ENCODE measurements around the gene BRINP1. TPM values are rescaled to one million over a fixed set of nuclear protein-coding genes. Genes with fewer than 3 reads are reported as not detected.

Gene BRINP1
- polyA plus RNA-seq, 3 donors = not detected

DNA sequence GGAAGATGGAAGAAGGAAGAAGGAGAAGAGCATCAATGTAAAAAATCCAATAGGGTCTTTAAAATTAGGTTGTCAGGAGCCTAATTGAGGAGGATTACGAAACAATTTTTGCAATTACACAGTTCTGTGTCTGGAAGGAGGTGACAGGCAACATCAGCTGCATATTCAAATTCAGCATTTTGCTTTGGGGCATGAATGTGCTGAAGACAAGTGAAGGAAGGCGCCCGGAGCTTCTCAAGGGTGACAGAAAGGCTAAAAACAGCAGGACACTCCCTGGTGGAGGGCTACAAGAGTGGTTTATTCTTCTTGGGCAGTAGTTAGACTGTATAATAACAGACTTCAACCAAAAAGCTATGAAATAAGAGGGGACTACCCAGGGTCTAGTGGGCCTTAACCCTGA is 188.3 kb downstream of the BRINP1 start:
- Histone ChIP-seq H3K36me3 (replicated peaks in 1 of 2; ENCODE audit: control insufficient read depth in 1 of 2, insufficient read depth in 2 of 2, low read length in 2 of 2) (no peaks in the 10 kb centered on the region), H3K9ac (ENCODE audit: insufficient read depth, low read length, poor library complexity, severe bottlenecking) (no peak overlapping the region), H3K4me1 (ENCODE audit: control insufficient read depth in 1 of 2, insufficient read depth in 2 of 2, low read length in 2 of 2) (no peaks in the 10 kb centered on the region), H3K79me2 (ENCODE audit: insufficient read depth, low read length) (no peaks in the 10 kb centered on the region), H2AFZ (ENCODE audit: insufficient read depth, low read depth, low read length, poor library complexity, severe bottlenecking) (no peak overlapping the region), H3K9me3 (replicated peaks in 1 of 2; ENCODE audit: control insufficient read depth in 1 of 2, insufficient read depth in 1 of 2, low read length in 2 of 2) (peaks cover 1 to 3% of the 10 kb centered on the region in 2 donors), H3K27ac (ENCODE audit: low read depth in 1 of 2, low read length in 2 of 2) (no peak overlapping the region), H4K20me1 (ENCODE audit: insufficient read depth, low read length) (no peaks in the 10 kb centered on the region), H3K27me3 (ENCODE audit: control insufficient read depth in 2 of 2, insufficient read depth in 2 of 2, low read length in 2 of 2) (no peaks in the 10 kb centered on the region), H3K4me3 (replicated peaks in 1 of 3; ENCODE audit: low read depth in 2 of 3, low read length in 3 of 3) (no peak overlapping the region), H3K4me2 (replicated peaks; ENCODE audit: extremely low read depth, low read length, poor library complexity, severe bottlenecking) (no peak overlapping the region)
- no peak overlapping the region for H3K27ac Mint-ChIP-seq
- no peaks in the 10 kb centered on the region for H3K36me3 Mint-ChIP-seq
- no peaks in the 10 kb centered on the region for H3K27me3 Mint-ChIP-seq (ENCODE audit: low read depth in 3 of 3)
- H3K4me3 Mint-ChIP-seq = no peak overlapping the region
- DNase-seq = no peak
- peaks cover 2 to 13% (median 6%) of the 10 kb centered on the region in 7 donors for H3K9me3 Mint-ChIP-seq
- 88% methylated on average over 1 of the region's 3 CpGs for WGBS (ENCODE audit: insufficient coverage)
- H3K4me1 Mint-ChIP-seq = no peaks in the 10 kb centered on the region
- TF ChIP-seq CTCF (IDR thresholded peaks at IDR 0.05) = no peak
- intact Hi-C loops (cut with micrococcal nuclease) = no loop called here

- Histone ChIP-seq H3K9me3 (replicated peaks in 1 of 2; ENCODE audit: control insufficient read depth in 1 of 2, insufficient read depth in 1 of 2, low read length in 2 of 2) (no peaks in the 10 kb centered on the region), H3K79me2 (ENCODE audit: insufficient read depth, low read length) (no peaks in the 10 kb centered on the region), H3K4me3 (replicated peaks in 1 of 3; ENCODE audit: low read depth in 2 of 3, low read length in 3 of 3) (no peak overlapping the region), H3K36me3 (replicated peaks in 1 of 2; ENCODE audit: control insufficient read depth in 1 of 2, insufficient read depth in 2 of 2, low read length in 2 of 2) (no peaks in the 10 kb centered on the region), H4K20me1 (ENCODE audit: insufficient read depth, low read length) (no peaks in the 10 kb centered on the region), H3K4me2 (replicated peaks; ENCODE audit: extremely low read depth, low read length, poor library complexity, severe bottlenecking) (no peak overlapping the region), H2AFZ (ENCODE audit: insufficient read depth, low read depth, low read length, poor library complexity, severe bottlenecking) (no peak overlapping the region), H3K4me1 (ENCODE audit: control insufficient read depth in 1 of 2, insufficient read depth in 2 of 2, low read length in 2 of 2) (no peaks in the 10 kb centered on the region), H3K27ac (ENCODE audit: low read depth in 1 of 2, low read length in 2 of 2) (no peak overlapping the region), H3K27me3 (ENCODE audit: control insufficient read depth in 2 of 2, insufficient read depth in 2 of 2, low read length in 2 of 2) (no peaks in the 10 kb centered on the region), H3K9ac (ENCODE audit: insufficient read depth, low read length, poor library complexity, severe bottlenecking) (no peak overlapping the region)
- DNase-seq = no peak
- Mint-ChIP-seq H3K9me3 (peaks cover 0 to 8% (median 5%) of the 10 kb centered on the region in 7 donors), H3K4me3 (no peak overlapping the region), H3K36me3 (no peaks in the 10 kb centered on the region), H3K4me1 (no peaks in the 10 kb centered on the region), H3K27ac (no peak overlapping the region), H3K27me3 (ENCODE audit: low read depth in 3 of 3) (no peaks in the 10 kb centered on the region)
- no peak for TF ChIP-seq CTCF (IDR thresholded peaks at IDR 0.05)
- WGBS (ENCODE audit: insufficient coverage) = 93% methylated on average over 2 of the region's 3 CpGs
- intact Hi-C loops (cut with micrococcal nuclease) = no loop called here
Observed at GRCh38 chr9:119179701-119180100, 189.5 kb downstream of the BRINP1 start.

Data from CD14-positive monocyte (primary cell).